Stimulated activated CD8-positive, alpha-beta memory T cell treated with anti-CD3 and anti-CD28 coated beads, Interleukin-12 subunit alpha, Interleukin-12 subunit beta, amount 100 ng/mL, for 1 hour (primary cell): ENCODE data around the gene MLYCD.

Experiments used
- DNase-seq: peaks from one replicate; pipeline ENCODE4 v3.0.0-alpha.2; 2020; ENCODE audit warnings: low read depth

The MLYCD gene

DNA sequence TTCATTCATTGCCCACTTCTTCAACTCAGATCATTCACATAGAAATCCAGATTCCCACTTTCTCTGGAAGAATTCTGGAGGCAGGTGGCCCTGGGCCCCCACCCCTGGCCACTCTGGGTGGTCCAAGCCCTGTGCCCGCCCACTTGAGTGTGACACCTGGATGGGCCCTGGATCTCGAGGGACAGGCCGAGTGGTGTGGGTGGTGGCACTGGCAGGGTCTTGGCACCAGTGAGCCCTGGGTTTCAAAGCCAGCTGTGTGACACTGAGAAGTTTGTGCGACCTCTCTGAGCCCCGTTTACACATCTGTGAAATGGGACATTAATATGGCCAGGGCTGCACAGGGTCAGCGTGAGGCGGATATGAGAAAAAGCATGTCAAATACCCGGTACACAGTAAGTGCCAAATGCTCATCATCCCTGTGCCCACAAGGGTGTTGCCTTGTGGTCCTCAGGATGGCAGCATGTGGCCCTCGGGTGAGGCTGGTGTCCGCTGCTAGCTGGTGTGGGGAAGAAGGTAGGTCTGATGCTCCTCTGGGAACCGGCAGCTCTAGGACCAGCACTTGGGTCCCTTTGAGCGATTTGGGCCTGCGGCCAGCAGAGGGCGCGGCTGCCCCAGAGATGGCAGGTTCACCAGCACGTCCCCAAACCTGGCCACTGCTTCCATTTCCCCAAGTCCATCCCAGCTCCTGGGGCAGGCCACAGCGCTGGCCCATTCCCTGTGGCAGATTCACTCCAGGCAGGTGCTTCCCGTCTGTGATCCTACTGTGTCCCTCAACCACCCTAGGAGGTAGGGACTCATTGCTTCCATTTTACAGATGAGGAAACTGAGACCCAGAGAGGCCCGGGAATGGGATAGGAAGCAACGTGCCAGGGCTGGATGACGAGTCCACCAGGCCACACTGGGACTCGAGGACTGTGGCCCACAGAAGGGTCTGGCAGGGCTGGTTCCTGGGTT lies 57.7 kb downstream of the MLYCD start:
- peak; percentile 36 for DNase-seq

DNA sequence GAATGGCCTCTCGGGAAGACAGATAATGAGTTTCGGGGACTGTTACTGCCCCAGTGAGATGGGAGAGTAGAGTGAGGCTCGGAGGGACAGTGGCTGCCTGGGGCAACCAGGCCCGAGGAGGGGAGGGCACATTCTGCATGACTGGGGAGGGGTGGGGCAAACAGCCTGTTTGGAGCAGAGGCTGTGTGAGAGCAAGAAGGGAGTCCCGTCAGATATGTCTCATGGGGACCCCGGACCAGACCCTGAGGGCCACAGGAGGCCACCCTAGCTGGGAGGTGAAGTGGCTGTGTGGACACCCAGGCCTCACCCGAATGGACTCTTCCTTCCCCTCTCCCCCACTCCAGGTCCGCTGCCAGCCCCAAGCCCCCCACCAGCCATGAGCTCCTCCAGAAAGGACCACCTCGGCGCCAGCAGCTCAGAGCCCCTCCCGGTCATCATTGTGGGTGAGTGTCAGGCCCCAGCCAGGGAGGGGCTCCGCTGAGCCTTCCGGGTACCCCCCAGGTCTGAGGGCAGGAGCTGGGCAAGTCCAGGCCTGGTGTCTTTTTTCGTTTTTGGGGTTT lies 58.5 kb downstream of the MLYCD start:
- DNase-seq: no peak

- no peak for DNase-seq
These were observed 59.4 kb downstream of the MLYCD start for GRCh38 chr16:83958137-83958845.

DNA sequence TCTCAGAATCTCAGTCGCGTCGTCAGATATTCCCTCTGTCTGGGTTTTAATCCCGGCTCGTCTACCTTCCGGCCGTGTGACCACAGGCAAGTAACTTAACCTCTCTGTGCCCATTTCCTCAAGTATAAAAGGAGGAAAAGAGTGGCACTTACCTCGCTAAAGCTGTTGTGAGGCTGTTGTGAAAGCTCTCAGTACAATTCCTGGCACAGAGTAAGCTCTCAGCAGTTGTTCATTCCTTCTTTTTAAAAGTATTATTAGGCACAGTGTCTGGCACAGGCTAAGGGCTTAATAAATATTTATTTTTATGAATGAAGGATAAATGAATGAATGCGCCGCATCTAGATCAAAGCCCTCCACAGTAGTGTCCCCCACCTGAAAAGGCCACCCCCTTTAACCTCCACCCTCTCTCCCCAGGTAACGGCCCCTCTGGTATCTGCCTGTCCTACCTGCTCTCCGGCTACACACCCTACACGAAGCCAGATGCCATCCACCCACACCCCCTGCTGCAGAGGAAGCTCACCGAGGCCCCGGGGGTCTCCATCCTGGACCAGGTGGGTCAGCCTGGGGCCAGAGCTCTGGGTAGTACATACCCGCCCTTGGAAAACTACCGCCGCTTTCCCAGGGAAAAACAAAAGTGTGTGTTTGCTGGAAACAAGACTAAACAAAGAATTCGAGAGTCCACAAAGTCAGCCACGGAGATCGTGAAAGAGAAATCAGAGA lies 60.1 kb downstream of the MLYCD start:
- DNase-seq: no peak

- no peak for DNase-seq
These were observed 60.9 kb downstream of the MLYCD start for GRCh38 chr16:83959656-83960434.

DNA sequence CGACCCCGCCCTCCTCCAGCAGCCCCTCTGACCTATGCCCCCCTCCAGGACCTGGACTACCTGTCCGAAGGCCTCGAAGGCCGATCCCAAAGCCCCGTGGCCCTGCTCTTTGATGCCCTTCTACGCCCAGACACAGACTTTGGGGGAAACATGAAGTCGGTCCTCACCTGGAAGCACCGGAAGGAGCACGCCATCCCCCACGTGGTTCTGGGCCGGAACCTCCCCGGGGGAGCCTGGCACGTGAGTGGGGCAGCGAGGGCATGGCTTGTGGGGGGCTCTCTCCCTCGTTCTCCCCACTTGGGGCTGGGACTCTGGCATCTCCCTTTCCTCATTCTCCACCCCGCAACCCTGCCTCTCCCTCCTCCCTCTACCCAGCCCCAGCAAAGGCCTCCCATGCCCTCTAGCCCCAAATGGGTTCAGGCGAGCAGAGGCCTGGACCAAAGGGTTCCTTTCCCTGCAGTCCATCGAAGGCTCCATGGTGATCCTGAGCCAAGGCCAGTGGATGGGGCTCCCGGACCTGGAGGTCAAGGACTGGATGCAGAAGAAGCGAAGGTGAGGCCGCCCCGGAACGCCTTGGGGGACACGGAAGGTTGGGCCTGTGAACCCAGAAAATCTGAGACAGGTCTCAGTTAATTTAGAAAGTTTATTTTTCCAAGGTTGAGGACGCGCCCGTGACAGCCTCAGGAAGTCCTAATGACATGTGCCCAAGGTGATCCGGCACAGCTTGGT lies 61.8 kb downstream of the MLYCD start:
- DNase-seq: no peak

GRCh38 chr16:83961591-83961990 lies 62.7 kb downstream of the MLYCD start:
- DNase-seq: no peak

GRCh38 chr16:83963277-83964119 lies 64.6 kb downstream of the MLYCD start:
- DNase-seq: no peak

- DNase-seq: no peak
These were observed 65.9 kb downstream of the MLYCD start for GRCh38 chr16:83964684-83965443.

GRCh38 chr16:83965444-83966152 lies 66.7 kb downstream of the MLYCD start:
- DNase-seq: no peak

- DNase-seq: no peak
These were observed 67.3 kb downstream of the MLYCD start for GRCh38 chr16:83966153-83966696.

- DNase-seq: no peak
These were observed 68.2 kb downstream of the MLYCD start for GRCh38 chr16:83967091-83967490.

DNA sequence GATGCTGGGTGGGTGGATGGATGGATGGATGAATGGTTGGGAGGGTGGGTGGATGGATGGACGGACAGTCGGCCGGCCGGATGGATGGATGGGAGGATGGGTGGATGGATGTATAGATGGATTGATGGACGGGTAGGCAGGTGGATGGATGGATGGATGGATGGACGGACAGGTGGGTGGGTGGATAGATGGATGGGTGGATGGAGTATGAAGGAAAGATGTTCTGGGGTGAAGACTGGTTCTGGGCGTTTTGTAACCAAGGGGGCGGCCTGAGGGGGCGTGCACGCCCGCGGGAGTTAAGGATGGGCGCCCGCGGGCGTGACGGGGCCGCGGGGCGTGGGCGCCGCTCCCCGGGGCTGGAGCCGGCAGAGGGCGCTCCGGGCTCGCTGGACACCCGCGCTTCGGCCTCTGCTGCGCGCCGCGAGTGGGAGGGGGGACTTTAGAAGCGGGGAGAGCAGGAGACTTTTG lies 69.0 kb downstream of the MLYCD start, which contains the start of gene NECAB2:
Gene NECAB2, plus strand, starts transcription at position 407 of the 468 bp plus-strand sequence. CDS start 405 bp downstream, outside the sequence.
- no peak for DNase-seq

DNA sequence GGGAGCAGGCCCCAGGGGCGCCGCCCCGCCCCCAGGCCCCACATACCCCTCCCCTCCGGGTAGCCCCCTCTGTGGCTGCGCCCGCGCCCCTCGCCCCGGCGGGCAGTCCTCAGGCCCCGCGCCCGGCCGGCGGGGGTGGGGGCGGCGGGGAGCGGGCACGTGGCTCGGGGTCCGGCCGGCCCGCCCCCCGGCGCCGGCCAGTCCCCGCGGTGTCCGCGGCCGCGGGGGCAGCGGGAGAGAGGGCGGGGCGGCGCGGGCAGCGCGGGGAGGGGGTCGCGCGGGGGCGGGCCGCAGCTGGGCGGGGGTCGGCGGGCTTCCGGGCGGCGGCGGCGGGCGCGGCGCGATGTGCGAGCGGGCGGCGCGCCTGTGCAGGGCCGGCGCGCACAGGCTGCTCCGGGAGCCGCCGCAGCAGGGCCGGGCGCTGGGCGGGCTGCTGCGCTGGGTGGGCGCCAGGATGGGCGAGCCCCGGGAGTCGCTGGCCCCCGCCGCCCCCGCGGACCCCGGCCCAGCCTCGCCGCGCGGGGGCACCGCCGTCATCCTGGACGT lies 69.5 kb downstream of the MLYCD start:
- DNase-seq: no peak

GRCh38 chr16:83968891-83969649 lies 70.2 kb downstream of the MLYCD start:
- DNase-seq: no peak

DNA sequence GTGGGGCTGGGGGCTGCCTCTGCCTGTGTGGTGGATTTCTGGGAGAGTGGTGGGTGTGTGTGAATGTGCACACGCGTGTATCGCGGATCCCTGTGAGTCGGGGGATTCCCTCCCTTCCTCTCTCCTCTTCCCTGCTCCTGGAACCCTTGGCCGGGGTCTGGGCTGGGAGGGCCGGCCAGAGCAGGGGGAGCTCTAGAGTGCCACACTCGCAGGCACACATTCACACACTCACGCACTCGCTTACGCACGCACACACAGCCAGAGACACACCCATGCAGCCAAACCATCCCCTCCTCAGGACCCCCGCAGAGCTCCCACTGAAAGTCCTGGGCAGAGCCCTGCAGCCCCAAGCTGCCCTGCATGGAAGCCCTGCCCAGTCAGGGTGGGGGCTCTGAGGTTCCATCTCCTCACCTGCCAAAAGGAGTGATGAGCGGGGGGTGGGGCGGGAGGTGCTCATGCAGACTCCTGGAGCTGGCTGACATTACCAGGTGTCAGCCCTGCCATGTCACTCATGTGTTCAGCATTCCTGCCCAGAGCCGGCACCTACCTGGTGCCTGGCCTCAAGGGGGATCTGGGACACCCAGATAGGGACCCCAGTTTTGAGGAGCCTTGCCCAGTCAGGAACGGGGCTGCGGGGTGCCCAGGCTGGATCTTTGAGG lies 71.0 kb downstream of the MLYCD start:
- DNase-seq: no peak
